WERI-Rb-1 (cell line): ENCODE measurements around the gene TRAT1.

Experiments
- DNase-seq: peaks from one replicate; pipeline ENCODE4 v3.0.0-alpha.2; 2020
- H3K27ac ChIP-seq: fragments of 250-450 bp; sonication (Bioruptor Pico); 2 replicates; pipeline ENCODE4 v1.5.1; 2020; ENCODE audit warnings: mild to moderate bottlenecking, moderate library complexity
- H3K27me3 ChIP-seq: fragments of 250-450 bp; sonication (Bioruptor Pico); 2 replicates; pipeline ENCODE4 v1.5.1; 2021; ENCODE audit warnings: mild to moderate bottlenecking, low read depth, moderate library complexity; ENCODE audit not compliant: insufficient read depth, severe bottlenecking
- H3K36me3 ChIP-seq: fragments of 250-450 bp; sonication (Bioruptor Pico); 2 replicates; pipeline ENCODE4 v1.5.1; 2020; ENCODE audit warnings: mild to moderate bottlenecking, moderate library complexity
- H3K4me3 ChIP-seq: 2 replicates; pipeline ENCODE4 v1.5.1; 2011; ENCODE audit warnings: low read depth, mild to moderate bottlenecking, control low read depth, low read length
- H3K9me3 ChIP-seq: fragments of 250-450 bp; sonication (Bioruptor Pico); 2 replicates; pipeline ENCODE4 v1.5.1; 2021; ENCODE audit warnings: mild to moderate bottlenecking, moderate library complexity; ENCODE audit not compliant: severe bottlenecking
- TF ChIP-seq, protein P1 (sequence below): IDR thresholded peaks from 2 replicates; pipeline ENCODE4 v1.5.1; 2011; ENCODE audit warnings: low read depth, mild to moderate bottlenecking, control low read depth, inconsistent platforms, low read length

TRAT1 gene

DNA sequence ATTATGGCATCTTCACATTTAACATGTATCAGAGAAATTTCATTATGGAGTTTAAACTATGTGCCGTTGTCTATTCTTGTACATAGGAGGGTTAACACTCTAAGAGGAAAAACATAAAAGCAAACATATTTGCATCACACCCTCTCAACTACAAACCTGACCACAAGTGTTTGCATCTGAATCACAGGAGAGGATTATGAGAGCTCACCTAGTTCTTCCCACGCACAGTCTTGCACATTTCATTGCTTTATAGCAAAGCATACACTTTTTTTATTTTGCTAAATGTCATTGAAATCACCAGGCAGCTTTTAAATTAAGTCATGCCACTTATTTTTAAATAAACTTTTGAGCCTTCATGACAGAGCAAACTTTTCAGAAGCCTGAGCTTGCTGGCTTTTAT lies 12.5 kb downstream of the TRAT1 start:
- no peak for DNase-seq
- no peak overlapping the region for H3K27ac ChIP-seq
- no peaks in the 10 kb centered on the region for H3K27me3 ChIP-seq
- TF ChIP-seq, protein P1, sequence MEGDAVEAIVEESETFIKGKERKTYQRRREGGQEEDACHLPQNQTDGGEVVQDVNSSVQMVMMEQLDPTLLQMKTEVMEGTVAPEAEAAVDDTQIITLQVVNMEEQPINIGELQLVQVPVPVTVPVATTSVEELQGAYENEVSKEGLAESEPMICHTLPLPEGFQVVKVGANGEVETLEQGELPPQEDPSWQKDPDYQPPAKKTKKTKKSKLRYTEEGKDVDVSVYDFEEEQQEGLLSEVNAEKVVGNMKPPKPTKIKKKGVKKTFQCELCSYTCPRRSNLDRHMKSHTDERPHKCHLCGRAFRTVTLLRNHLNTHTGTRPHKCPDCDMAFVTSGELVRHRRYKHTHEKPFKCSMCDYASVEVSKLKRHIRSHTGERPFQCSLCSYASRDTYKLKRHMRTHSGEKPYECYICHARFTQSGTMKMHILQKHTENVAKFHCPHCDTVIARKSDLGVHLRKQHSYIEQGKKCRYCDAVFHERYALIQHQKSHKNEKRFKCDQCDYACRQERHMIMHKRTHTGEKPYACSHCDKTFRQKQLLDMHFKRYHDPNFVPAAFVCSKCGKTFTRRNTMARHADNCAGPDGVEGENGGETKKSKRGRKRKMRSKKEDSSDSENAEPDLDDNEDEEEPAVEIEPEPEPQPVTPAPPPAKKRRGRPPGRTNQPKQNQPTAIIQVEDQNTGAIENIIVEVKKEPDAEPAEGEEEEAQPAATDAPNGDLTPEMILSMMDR, result no peak
- no peaks in the 10 kb centered on the region for H3K9me3 ChIP-seq
- H3K4me3 ChIP-seq, result no peak overlapping the region
- no peaks in the 10 kb centered on the region for H3K36me3 ChIP-seq

DNA sequence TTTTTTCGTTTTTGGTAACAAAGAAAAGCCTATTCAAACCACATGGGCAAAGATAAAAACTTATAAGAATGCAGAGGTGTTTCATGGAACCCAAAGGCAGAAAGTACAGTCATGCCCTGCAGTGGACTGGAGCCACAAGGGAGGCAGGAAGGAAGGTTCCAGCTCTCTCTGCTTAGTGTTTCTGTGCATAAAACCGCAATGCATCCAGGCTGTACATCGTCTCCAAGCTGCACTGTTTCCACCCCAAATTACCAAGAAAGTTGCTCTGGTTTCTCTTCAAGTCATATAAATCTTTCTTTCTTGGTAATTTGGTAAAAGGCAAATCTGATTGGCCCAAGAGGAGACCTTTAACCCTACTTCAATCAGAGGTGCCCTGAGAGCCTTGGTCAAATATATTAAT lies 15.8 kb downstream of the TRAT1 start:
- no peak overlapping the region for H3K27ac ChIP-seq
- H3K36me3 ChIP-seq, result no peaks in the 10 kb centered on the region
- H3K4me3 ChIP-seq, result no peak overlapping the region
- DNase-seq, result no peak
- no peaks in the 10 kb centered on the region for H3K27me3 ChIP-seq
- TF ChIP-seq, protein P1, result no peak
- H3K9me3 ChIP-seq, result no peaks in the 10 kb centered on the region

DNA sequence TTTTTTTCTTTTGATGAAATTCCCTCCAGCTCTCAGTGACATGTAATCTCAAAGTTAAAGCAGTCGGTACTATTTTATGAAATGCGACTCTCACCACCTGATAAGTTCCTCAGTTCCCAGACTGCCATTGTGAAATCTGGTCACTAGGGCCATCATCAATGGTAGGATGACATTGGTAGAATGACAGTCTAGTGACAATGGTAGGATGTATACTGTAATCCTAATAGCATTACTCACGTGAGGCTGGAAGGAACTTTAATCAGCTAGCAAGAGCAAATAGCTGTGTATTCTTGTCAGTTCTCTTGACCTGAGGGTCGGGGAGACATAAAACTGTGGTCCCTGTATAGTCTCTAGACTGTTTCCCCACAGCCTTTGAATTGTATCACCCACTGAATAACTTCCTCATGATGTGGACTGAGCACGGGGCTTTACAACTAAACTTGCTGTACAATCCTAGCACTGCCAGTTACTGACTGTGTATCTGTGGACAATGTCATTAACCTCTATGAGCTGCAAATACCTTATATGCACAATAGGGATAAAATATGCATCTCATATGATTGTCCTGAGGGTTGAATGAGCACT lies 23.2 kb downstream of the TRAT1 start:
- no peaks in the 10 kb centered on the region for H3K9me3 ChIP-seq
- H3K27ac ChIP-seq, result no peak overlapping the region
- no peaks in the 10 kb centered on the region for H3K36me3 ChIP-seq
- H3K27me3 ChIP-seq, result no peaks in the 10 kb centered on the region
- TF ChIP-seq, protein P1, result no peak
- DNase-seq, result no peak
- H3K4me3 ChIP-seq, result no peak overlapping the region

DNA sequence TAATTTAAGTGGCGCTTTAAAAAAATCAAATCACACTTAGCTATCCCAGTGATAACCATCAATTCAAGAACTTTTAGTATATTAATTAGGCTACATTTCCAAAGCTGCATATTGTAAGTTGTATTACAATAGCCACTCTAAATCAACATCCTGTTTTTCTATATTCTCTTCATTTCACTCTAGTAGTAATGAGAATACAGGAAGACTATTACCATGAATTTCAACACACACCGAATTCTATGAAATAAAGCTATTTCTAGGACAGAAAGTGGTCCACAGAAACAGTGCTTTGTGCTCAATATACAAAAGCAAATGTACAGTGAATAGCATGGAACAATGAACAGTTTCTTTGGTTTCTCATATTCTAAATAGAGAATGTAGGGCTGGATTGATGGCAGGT lies 24.6 kb downstream of the TRAT1 start:
- Histone ChIP-seq H3K36me3 (no peaks in the 10 kb centered on the region), H3K4me3 (no peak overlapping the region), H3K9me3 (no peaks in the 10 kb centered on the region), H3K27me3 (no peaks in the 10 kb centered on the region), H3K27ac (no peak overlapping the region)
- TF ChIP-seq, protein P1, result no peak
- DNase-seq, result no peak

DNA sequence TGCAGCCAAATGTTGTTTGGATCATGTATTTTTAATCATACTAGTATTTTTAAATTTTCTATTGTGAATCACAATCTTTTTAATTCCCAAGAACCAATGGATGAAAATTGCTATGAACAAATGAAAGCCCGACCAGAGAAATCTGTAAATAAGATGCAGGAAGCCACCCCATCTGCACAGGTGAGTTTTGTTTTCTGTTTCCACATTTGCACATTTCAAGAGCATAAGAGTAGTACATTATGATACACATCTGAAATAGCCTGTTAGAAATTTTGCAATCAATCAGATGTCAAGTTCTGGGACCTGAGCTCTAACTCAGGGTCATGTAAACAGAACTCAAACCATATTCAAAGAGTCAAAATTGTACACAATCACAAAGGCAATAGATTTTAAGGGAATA lies 26.5 kb downstream of the TRAT1 start:
- Histone ChIP-seq H3K4me3 (no peak overlapping the region), H3K36me3 (no peaks in the 10 kb centered on the region), H3K9me3 (no peaks in the 10 kb centered on the region), H3K27ac (no peak overlapping the region), H3K27me3 (no peaks in the 10 kb centered on the region)
- DNase-seq, result no peak
- TF ChIP-seq, protein P1, result no peak

DNA sequence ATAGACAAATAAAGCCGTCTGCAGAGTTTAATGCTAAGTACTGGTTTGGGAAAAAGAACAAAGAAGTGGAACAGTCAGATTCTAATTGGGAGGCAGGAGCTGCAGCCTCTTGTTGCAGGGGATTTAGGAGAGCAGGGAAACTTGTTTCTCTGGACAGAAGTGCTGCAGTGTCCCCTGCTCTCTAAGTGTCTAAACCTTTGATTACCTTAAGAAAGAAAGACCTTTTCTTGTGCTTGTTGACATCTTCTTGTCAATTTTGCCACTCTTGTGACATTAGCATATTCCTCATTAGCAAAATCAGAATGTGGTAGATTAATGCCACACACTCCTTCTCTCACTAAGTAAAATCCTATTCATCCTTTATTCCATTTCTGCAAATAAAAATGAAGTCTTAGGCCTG lies 38.8 kb downstream of the TRAT1 start:
- no peak overlapping the region for H3K27ac ChIP-seq
- no peaks in the 10 kb centered on the region for H3K27me3 ChIP-seq
- no peaks in the 10 kb centered on the region for H3K36me3 ChIP-seq
- no peaks in the 10 kb centered on the region for H3K9me3 ChIP-seq
- TF ChIP-seq, protein P1, result no peak
- H3K4me3 ChIP-seq, result no peak overlapping the region
- no peak for DNase-seq
